NCI-H446 treated with DMSO at 0.1 percent for 48 hours (cell line): ENCODE measurements around the gene KRT73.

Experiments
- DNase-seq: peaks from one replicate; lab custom pipeline; 2025; lab: John Stamatoyannopoulos, UW

The KRT73 gene

DNA sequence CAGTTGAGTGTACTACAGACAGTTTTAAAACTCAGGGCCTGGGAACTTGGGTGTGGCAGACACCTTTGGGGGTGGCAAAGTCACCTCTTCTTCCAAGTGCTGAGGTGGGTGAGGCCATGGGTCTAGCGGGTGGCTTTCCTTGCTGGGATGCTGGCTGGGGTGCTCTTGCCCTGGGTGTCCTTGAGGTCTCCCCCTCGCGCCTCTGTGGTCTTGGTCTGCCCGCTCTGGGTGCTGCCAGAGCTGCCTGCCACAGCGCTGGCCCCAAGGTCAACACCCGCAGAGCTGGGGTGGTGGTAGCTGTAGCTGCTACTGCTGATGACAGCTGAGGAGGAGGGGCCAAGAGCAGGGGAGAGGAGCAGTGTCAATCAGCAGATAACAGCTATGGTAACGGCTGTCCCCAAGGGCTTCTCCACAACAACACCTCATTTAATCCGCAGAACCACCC lies 51.5 kb downstream of the KRT73 start:
- DNase-seq = no peak

DNA sequence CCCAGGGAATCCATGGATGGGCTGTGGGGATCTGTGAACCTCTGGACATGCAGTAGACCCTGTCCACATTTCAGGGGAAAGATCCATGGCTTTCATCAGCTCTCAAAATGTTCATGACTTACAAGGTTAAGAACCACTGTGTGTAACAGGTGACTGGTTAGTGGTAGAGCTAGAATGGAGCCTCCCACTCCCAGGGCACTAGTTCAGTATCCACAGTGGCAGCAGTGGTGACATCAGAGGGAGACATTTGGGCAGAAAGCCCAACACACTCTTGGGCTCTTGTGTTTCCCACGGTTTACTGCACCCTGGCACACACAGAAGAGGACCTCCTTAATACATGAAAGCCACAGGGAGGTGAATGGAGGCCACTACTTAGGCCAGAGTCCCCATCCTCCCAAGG lies 53.8 kb downstream of the KRT73 start:
- DNase-seq = no peak

DNA sequence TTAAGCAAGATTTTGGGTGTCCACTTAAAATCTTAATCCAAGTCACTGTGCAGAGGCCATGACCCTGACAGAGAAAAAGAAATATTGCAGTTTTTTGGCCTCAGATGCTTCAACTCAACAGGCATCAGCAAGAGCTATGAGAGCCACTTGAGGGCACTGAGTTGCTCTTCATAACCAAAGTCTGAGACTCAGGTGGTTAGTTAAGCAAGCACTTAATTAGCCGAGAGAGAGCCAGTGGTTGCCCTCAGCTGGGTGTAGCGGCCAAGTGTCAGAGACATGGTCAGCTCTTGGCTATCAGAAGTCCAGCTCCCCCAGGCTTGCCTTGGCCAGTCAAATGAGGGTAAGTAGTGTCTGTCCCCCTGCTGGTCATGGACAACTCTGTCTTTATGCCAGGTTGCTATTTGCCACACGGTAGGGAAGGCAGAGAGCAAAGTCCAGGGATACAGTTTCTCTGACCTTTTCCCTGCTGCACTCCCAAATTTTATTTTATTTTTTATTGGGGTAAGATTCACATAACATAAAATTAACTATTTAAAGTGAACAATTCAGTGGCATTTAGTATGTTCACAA lies 56.4 kb downstream of the KRT73 start:
- DNase-seq = no peak

DNA sequence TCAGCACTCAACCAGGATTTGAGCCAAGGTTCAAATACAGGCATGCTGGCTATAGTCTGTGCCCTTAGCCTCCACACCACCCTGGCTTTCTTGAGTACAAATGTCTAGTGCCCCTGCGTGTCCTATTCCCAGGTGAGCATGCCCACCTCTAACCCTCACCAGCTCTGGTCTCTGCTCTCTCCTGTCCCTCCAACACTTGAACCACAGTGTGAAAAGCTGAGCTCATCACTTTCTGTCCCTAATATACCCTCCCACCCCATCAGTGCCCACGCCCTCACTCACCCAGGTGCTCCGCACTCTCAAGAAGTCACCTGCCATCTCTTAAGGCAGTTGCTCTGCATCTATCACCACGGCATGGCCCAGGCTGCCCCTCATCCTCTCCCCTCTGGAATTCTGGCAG lies 58.4 kb downstream of the KRT73 start:
- DNase-seq = no peak

DNA sequence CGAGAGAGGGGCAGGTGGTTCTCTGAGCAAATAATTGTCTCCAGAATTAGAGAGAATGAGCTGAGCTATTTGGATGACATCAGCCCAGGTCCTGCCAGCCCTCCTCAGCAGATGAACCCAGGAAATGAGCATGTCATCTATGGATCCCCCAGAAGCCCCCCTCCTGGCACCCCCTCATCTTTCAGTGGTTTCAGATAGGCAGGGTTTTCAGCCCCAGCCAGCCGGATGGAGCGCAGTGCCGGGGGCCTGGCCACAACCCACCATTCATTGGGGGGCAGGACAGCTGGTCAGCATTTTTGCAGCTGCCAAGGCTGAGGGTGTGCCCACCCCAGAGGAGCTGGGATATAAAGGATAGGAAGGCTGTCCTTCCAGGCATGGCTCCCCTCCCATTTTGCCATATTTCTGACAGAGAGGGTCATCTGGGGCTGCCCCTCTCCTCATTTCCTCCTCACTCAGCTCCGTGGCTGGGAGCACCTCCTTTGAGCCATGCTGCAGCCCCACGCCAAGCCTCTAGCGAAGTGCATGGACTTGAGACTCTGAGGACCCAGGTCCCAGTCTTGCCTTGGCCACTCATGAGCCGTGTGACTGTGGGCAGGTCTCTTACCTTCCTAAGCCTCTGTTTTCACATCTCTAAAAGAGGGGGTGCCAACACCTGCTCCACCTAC lies 59.4 kb downstream of the KRT73 start:
- DNase-seq = no peak
